ENCODE results near the gene DBH.
"Not testable (repeated sequence)": the region's sequence is repeated elsewhere in the genome, so short reads cannot be mapped to it uniquely, and the experiment has no call there.

Gene DBH

GRCh38 chr9:133664173-133665050, 28.2 kb downstream of the DBH start:
- in situ Hi-C loops (cut with MboI; ENCODE audit: low sequenced_read_pairs), result no loop called here

GRCh38 chr9:133665096-133665495, 28.9 kb downstream of the DBH start:
- in situ Hi-C loops (cut with MboI; ENCODE audit: low sequenced_read_pairs), result no loop called here

DNA sequence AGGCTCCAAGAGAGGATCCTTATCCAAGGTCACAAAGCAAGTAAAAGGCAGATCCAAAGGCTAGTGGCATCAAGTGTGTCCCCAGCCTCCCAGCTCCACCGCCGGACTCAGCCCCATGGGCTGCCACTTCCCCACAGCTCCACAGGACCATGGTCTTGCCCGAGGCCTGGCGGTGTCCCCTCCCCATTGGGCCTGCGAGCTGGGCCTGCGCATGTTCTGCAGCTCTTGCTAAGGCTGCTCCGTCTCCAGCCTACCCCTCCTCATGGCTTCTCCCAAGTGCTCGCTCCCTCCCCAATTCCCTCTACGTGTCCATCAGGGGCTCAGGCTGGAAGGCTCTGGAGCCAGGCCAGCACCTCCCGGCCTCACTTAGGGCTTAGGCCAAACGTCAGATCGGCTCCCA, 29.4 kb downstream of the DBH start:
- in situ Hi-C loops (cut with MboI; ENCODE audit: low sequenced_read_pairs), result no loop called here

GRCh38 chr9:133666387-133666786, 30.2 kb downstream of the DBH start:
- in situ Hi-C loops (cut with MboI; ENCODE audit: low sequenced_read_pairs), result no loop called here

- in situ Hi-C loops (cut with MboI; ENCODE audit: low sequenced_read_pairs), result no loop called here
Observed at GRCh38 chr9:133666845-133667244, 30.7 kb downstream of the DBH start.

GRCh38 chr9:133667759-133668450, 31.7 kb downstream of the DBH start:
- in situ Hi-C loops (cut with MboI; ENCODE audit: low sequenced_read_pairs), result no loop called here

DNA sequence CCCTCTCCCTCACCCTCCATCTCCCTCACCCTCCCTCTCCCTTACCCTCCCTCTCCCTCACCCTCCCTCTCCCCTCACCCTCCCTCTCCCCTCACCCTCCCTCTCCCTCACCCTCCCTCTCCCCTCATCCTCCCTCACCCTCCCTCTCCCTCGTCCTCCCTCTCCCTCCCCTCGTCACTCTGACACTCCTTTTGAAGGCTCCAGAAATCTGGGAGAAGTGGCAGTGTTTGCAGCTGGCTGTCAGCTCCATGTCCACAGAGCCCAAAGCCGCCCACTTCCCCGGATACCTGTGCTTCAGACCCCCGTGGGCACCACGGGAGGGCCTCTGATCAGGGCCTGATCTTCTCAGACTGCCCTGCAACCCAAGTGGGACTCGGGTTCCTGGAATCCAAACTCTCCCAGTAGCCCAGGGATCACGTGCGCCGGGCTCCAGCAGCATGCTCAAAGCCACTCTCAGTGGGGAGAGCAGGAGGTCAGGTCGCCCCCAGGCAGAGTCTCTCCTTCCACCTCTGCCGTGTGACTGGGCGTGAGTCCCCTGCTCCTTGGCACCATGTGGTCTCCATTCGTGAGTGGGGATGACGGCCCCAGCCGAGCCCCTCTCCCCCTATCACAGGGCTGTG, 33.1 kb downstream of the DBH start:
- in situ Hi-C loops (cut with MboI; ENCODE audit: low sequenced_read_pairs), result no loop called here

DNA sequence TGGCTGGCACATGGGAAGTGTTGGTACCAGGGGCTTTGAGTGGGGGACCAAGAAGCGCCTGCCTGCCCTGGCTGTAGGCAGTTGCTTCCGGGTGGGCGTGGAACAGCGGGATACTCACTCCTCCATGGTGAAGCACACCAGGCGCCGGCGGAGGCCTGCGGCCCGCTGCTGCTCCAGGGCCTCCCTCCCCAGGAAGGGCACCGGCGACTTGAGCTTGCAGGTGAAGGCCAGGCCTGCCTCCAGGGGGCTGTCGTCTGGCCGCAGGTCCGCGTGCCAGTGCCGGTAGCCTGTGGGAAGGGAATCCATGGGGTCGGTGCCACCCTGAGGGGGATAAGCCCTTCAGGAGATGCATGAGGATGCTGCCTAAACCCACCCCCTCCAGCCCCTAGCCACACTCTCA, 34.3 kb downstream of the DBH start:
- in situ Hi-C loops (cut with MboI; ENCODE audit: low sequenced_read_pairs), result no loop called here

DNA sequence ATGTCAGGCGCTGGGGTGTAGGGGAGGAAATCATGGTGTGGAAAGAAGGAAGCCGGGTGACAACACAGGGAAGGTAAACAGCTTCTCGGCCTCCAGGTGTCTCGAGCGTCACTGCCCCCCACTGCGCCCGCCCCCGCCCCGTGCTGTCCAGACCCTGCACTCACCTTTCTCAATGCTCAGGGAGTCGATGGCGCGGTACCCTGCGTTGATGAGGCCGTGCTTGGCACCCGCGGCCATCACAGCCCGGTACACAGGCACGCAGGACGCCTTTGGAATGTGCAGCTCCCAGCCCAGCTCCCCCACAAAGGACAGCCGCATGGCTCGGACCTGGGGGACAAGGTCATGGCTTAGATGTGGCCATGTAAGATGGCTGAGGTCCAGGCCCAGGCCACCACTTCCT, 35.2 kb downstream of the DBH start:
- in situ Hi-C loops (cut with MboI; ENCODE audit: low sequenced_read_pairs), result no loop called here

DNA sequence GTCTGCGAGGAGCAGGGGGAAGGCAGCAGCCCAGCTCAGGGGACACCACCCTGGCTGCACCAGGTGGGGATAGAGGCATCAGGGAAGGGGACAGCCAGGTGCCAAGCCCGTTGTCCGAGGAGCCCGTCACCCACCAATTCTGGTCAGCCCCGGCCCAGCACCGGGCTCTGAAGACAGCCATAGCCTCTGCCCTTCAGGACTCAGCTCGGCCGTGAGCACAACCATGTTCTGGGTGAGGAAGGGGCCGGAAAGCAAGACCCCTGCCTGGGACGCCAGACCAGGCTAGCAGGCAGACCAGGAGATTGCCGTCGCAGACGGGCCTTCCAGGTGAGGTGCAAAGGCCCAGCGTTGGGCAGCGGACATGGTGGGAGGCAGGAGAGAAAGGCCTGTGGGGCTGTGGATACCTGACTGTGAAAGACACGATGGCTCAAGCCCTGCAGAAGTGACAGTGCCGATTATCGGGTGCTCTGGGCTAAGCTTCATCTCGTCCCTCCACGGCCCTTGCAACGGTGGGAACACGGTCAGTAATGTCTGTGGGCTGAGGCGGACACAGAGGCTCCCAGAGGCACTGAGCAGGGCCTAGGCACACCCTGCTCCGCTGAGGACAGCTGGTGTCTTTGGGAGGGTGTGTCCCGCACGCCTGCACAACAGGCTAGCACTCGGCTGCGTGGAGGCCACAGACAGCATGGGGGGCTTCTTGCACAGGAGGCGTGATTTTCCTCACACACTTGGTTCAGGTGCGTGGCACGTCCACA, 36.5 kb downstream of the DBH start:
- in situ Hi-C loops (cut with MboI; ENCODE audit: low sequenced_read_pairs), result no loop called here

DNA sequence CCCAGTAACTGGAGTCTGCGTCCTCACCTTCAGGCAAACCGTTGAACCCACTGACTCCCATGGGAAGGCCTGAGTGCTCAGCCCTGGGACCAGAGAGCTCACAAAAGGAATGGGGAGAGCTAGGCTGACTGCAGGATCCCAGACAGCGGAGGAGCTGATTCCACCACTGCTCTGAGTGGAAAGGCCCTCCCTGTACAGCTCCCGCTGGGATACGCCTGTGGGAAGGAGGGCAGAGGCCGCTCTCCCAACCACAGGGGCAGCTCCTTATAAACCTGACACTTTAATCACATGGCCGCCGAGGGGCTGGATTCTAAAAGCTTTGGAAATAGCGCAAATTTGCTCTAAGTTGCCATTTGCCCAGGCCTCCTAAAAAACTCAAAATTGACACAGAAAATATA, 37.1 kb downstream of the DBH start:
- in situ Hi-C loops (cut with MboI; ENCODE audit: low sequenced_read_pairs), result no loop called here

- in situ Hi-C loops (cut with MboI; ENCODE audit: low sequenced_read_pairs), result no loop called here
Observed at GRCh38 chr9:133674091-133674490, 37.9 kb downstream of the DBH start.

DNA sequence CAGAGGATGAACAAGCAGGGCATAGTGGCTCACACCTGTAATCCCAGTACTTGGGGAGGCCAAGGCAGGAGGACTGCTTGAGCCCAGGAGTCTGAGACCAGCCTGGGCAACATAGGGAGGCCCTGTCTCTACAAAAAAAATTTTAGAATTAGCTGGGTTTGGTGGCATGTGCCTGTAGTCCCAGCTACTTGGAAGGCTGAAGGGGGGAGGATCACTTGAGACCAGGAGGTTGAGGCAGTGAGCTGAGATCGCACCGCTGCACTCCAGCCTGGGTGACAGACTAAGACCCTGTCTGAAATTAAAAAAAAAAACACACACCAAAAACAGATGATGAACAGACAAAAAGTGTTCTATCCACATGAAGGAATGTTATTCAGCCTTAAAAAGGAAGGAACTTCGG, 39.6 kb downstream of the DBH start:
- in situ Hi-C loops (cut with MboI; ENCODE audit: low sequenced_read_pairs), result not testable (repeated sequence)

- in situ Hi-C loops (cut with MboI; ENCODE audit: low sequenced_read_pairs), result no loop called here
Observed at GRCh38 chr9:133676450-133676849, 40.3 kb downstream of the DBH start.

DNA sequence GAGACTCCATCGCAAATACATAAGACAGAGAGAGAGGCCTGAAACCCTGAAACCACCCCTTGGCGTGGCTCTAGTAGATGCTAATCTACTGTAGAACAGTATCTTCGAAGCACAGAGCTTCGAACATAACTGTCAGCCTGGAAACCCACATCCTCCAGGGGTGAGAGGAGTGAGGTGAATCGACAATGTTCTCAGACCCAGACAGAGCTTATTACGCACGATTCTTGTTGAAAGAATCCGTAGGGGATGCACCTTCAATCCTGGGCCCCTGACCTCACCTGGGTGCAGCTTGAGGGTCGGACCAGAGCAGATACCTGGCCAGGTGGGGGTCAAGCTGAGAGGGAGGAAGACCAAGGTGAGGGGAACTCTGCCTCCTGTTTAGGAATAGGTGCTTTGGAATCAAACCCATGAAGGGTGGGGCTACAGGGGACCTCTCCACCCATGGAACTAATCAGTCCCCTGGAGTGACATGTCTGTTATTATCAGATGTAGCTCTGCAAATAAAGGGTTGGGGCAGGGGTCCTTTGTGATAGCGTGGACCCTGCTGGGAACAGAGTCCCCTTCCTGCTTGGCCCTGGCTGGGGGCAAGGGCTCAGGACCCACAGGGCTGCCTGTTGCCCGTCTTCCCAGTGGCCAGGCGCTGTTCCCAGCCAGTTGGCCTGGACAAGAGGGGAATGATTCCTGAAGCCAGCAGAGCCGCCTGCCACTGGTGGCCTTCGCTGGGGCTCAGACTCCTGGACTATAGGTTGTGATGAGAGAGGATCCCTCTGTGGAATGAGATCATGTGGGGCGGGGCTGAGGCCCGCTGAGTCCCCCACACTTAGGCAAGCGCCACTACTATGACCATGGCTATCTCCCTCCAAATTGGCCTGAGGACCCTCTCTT, 41.2 kb downstream of the DBH start:
- in situ Hi-C loops (cut with MboI; ENCODE audit: low sequenced_read_pairs), result no loop called here

GRCh38 chr9:133679056-133679455, 42.9 kb downstream of the DBH start:
- in situ Hi-C loops (cut with MboI; ENCODE audit: low sequenced_read_pairs), result no loop called here

DNA sequence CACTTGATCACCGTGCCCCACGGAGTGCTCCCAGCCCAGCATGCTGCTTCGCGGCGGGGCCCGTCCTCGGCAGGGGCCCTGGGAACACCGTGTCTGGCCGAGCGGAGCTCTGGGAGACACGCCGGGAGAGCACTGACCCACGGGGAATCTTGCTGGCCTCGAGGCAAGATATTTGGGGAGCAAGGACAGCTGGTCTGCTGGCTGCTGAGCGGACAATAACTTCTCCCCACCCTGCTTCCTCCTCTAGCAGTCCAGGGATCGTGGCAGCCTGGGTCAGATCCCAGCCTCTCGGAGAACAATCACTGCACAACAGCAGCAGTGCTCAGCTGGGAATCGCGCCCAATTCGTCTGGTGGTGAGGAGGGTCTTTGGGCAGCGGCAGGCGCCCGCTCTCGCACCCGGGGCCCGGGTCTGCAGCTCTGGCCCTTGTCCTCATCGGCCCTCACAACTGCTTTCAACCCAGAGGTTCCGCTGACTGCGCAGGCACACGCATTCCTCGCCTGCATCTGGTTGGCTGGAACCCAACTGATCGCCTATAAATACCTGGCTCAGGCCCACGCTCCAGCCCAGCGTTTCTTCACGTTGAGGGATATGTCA, 43.4 kb downstream of the DBH start:
- in situ Hi-C loops (cut with MboI; ENCODE audit: low sequenced_read_pairs), result no loop called here

DNA sequence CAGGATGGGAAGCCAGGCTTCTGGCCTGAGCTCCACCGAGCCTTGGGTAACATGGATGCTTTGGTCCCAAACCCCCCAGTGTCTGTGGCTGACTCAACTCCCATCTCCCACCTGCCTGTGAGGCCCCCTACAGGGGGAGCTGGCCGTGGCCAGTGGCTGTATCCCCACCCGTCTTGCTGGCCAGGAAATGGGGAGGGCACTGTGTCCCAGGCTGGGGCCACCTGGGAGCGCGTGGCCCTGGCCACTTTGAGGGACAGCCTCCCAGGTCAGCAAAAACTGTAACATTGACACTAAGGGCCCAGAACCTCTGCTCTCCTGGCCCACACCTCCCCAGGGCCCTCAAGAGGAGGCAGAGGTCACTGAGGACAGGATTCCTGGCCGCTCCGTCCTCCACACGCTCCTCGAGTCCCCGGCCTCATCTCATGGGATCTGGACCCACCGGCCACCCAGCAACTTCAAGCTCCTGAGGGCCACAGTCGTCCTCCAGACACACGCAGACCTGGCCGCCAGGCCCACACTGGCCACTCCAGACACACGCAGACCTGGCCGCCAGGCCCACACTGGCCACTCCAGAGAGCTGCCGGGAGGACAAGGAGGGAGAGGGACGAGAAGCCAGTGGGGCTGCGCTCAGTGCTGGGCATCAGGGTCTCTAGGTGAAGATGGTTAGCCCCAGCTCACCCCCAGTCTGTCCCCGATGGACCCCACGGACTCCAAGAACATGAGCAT, 44.2 kb downstream of the DBH start:
- in situ Hi-C loops (cut with MboI; ENCODE audit: low sequenced_read_pairs), result no loop called here

DNA sequence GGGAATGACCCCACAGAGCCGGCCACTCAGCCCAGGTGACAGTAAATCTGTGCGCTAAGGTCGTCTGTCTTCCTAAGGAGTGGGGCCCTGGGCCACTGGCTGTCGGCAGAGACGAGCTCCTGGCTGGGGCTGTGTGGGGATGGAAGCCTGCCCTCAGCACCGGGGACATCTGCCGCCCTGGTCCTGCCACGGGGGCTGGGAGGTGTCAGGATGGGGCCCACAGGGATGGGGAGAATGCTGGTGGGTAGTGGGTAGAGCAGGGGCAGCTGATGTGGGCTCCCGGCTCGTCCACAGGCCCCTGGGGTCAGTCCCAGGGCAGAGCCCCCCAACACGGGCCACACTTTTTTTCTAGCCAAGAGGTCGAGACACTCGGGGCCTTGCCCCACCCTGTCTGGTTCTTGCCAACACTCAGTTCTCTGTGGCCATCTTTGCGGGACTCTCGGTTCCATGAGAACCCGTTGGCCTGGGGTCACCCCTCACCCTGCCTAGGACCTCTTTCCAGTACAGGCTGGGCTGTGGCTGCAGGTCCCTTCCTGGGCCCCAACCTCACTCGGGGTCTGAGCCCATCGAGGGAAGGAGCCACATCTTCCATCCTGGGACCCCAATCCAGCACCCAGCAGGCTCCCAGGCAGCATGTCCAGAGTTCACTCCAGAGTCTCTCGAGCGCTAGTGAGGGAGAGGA, 45.0 kb downstream of the DBH start:
- in situ Hi-C loops (cut with MboI; ENCODE audit: low sequenced_read_pairs), result no loop called here
